Activated CD4-positive, alpha-beta T cell treated with anti-CD3 and anti-CD28 coated beads for 36 hours (primary cell): ENCODE data around the gene MINDY2. TPM values are rescaled to one million over a fixed set of nuclear protein-coding genes. Genes with fewer than 3 reads are reported as not detected.
"Not testable (repeated sequence)": the region's sequence is repeated elsewhere in the genome, so short reads cannot be mapped to it uniquely, and the experiment has no call there.

Experiments used
- ATAC-seq: fragments of 200-7000 bp; cut with Tn5 transposase; one replicate; pipeline ENCODE4 v1.10.0; 2021; ENCODE audit warnings: mild to moderate bottlenecking, moderate library complexity
- CTCF ChIA-PET: fragments of 350-600 bp; sonication (Branson Sonifier 250); formaldehyde crosslinking; loops from one replicate; lab custom pipeline; 2021; ENCODE audit warnings: antibody characterized with exemption; lab: Charles Lee
- POLR2A ChIA-PET: fragments of 350-600 bp; sonication (Branson Sonifier 250); formaldehyde crosslinking; loops from one replicate; lab custom pipeline; 2021; ENCODE audit warnings: antibody characterized with exemption, inconsistent platforms; lab: Charles Lee
- DNase-seq: peaks from one replicate; pipeline ENCODE4 v3.0.0-alpha.2; 2020
- H3K27ac Mint-ChIP-seq: one replicate; pipeline ENCODE4 v1.8.0; 2021; ENCODE audit warnings: mixed read lengths
- H3K27me3 Mint-ChIP-seq: one replicate; pipeline ENCODE4 v1.8.0; 2021; ENCODE audit warnings: mixed read lengths
- H3K36me3 Mint-ChIP-seq: one replicate; pipeline ENCODE4 v1.8.0; 2021; ENCODE audit warnings: low read depth, mixed read lengths
- H3K4me1 Mint-ChIP-seq: one replicate; pipeline ENCODE4 v1.8.0; 2021; ENCODE audit warnings: mixed read lengths
- H3K4me3 Mint-ChIP-seq: one replicate; pipeline ENCODE4 v1.8.0; 2021; ENCODE audit warnings: mild to moderate bottlenecking, moderate library complexity, mixed read lengths
- H3K9me3 Mint-ChIP-seq: one replicate; pipeline ENCODE4 v1.8.0; 2021; ENCODE audit warnings: low read depth, mixed read lengths
- intact Hi-C, 2 experiments: fragments of 100-400 bp; cut with DNase I in 1 of 2; cut with micrococcal nuclease in 1 of 2; formaldehyde crosslinking; loops; one replicate each; pipeline versions ENCODE4 v1.14.2 to v1.15.1; 2022 to 2024; cut with DNase I, micrococcal nuclease
- total RNA-seq, 2 experiments: library from RNA; stranded (reverse); gene quantifications; one replicate each; pipeline ENCODE4 v1.2.3, GENCODE V29; 2021

MINDY2 gene
- total RNA-seq, 2 experiments from 2014 or later, result 8.2 to 9.2 TPM

- H3K4me1 Mint-ChIP-seq, result not testable (repeated sequence)
- POLR2A ChIA-PET, result interaction anchor here (0.6 kb wide), 1 partner anchor 16 kb away, joined by 7 read pairs; no protein-coding TSS in a partner anchor
Measured at GRCh38 chr15:58823267-58823666, 52.2 kb downstream of the MINDY2 start.

GRCh38 chr15:58830556-58830955, 59.5 kb downstream of the MINDY2 start:
- H3K27me3 Mint-ChIP-seq, result no peaks in the 10 kb centered on the region
- CTCF ChIA-PET, result interaction anchor here (0.8 kb wide), 1 partner anchor 242 kb away, joined by 3 read pairs; no protein-coding TSS in a partner anchor
- intact Hi-C loops, result no loop called here
- POLR2A ChIA-PET, result no interaction called here
- DNase-seq (no peak), ATAC-seq (no peak)
- H3K4me1 Mint-ChIP-seq, result no peaks in the 10 kb centered on the region
- no peaks in the 10 kb centered on the region for H3K9me3 Mint-ChIP-seq
- no peak overlapping the region for H3K4me3 Mint-ChIP-seq
- H3K27ac Mint-ChIP-seq, result no peak overlapping the region
- peaks cover 12% of the 10 kb centered on the region for H3K36me3 Mint-ChIP-seq

More at GRCh38 chr15:58823267-58823666, 52.2 kb downstream of the MINDY2 start:
- intact Hi-C loops, H3K27me3 Mint-ChIP-seq, DNase-seq, H3K4me3 Mint-ChIP-seq, H3K9me3 Mint-ChIP-seq, ATAC-seq, H3K27ac Mint-ChIP-seq, H3K36me3 Mint-ChIP-seq: not testable (repeated sequence)
- CTCF ChIA-PET, result interaction anchor here (0.6 to 1.0 kb wide), 3 partner anchors 24 to 704 kb away, joined by 3 read pairs; no protein-coding TSS in a partner anchor

- H3K27ac Mint-ChIP-seq, H3K9me3 Mint-ChIP-seq, ATAC-seq, H3K36me3 Mint-ChIP-seq, POLR2A ChIA-PET, H3K27me3 Mint-ChIP-seq, H3K4me1 Mint-ChIP-seq, H3K4me3 Mint-ChIP-seq, intact Hi-C loops, DNase-seq: not testable (repeated sequence)
- CTCF ChIA-PET, result interaction anchor here (1.0 kb wide), 1 partner anchor 94 kb away, joined by 6 read pairs; no protein-coding TSS in a partner anchor
Measured at GRCh38 chr15:58833681-58834426, 62.8 kb downstream of the MINDY2 start.

- DNase-seq, result no peak
- POLR2A ChIA-PET, result interaction anchor here (0.5 to 0.7 kb wide), 2 partner anchors 16 to 672 kb away, joined by 3 to 7 read pairs; no protein-coding TSS in a partner anchor
- H3K4me1 Mint-ChIP-seq, result no peaks in the 10 kb centered on the region
- no peaks in the 10 kb centered on the region for H3K9me3 Mint-ChIP-seq
- no peaks in the 10 kb centered on the region for H3K27me3 Mint-ChIP-seq
- no peak overlapping the region for H3K27ac Mint-ChIP-seq
- H3K4me3 Mint-ChIP-seq, result no peak overlapping the region
- intact Hi-C loops, result no loop called here
- H3K36me3 Mint-ChIP-seq, result peaks cover 1% of the 10 kb centered on the region
- CTCF ChIA-PET, result interaction anchor here (0.6 to 0.9 kb wide), 3 partner anchors 53 to 689 kb away, joined by 3 to 4 read pairs (median 3); no protein-coding TSS in a partner anchor
- ATAC-seq, result no peak
Measured at GRCh38 chr15:58839485-58839884, 68.4 kb downstream of the MINDY2 start.

- intact Hi-C loops, result no loop called here
- Mint-ChIP-seq H3K9me3 (no peaks in the 10 kb centered on the region), H3K27ac (no peak overlapping the region), H3K27me3 (no peaks in the 10 kb centered on the region), H3K4me3 (no peak overlapping the region), H3K4me1 (no peaks in the 10 kb centered on the region), H3K36me3 (peaks cover 1% of the 10 kb centered on the region)
- DNase-seq, result no peak
- no peak for ATAC-seq
- POLR2A ChIA-PET, result interaction anchor here (0.5 kb wide), 1 partner anchor 673 kb away, joined by 3 read pairs; no protein-coding TSS in a partner anchor
- CTCF ChIA-PET, result interaction anchor here (0.9 kb wide), 1 partner anchor 688 kb away, joined by 3 read pairs; no protein-coding TSS in a partner anchor
Measured at GRCh38 chr15:58840048-58840447, 68.9 kb downstream of the MINDY2 start.

GRCh38 chr15:58842713-58843396, 71.8 kb downstream of the MINDY2 start:
- Mint-ChIP-seq H3K27ac (no peak overlapping the region), H3K36me3 (peaks cover 11% of the 10 kb centered on the region), H3K4me3 (no peak overlapping the region), H3K9me3 (no peaks in the 10 kb centered on the region), H3K4me1 (no peaks in the 10 kb centered on the region), H3K27me3 (no peaks in the 10 kb centered on the region)
- CTCF ChIA-PET, result interaction anchor here (0.6 to 1.0 kb wide), 2 partner anchors 462 to 615 kb away, joined by 3 read pairs; no protein-coding TSS in a partner anchor
- intact Hi-C loops, result no loop called here
- no peak for ATAC-seq
- POLR2A ChIA-PET, result no interaction called here
- no peak for DNase-seq

GRCh38 chr15:58851205-58851604, 80.1 kb downstream of the MINDY2 start:
- H3K4me1 Mint-ChIP-seq, H3K9me3 Mint-ChIP-seq, POLR2A ChIA-PET, intact Hi-C loops, H3K27ac Mint-ChIP-seq, ATAC-seq, H3K27me3 Mint-ChIP-seq, H3K4me3 Mint-ChIP-seq, DNase-seq: not testable (repeated sequence)
- H3K36me3 Mint-ChIP-seq, result peaks cover 28% of the 10 kb centered on the region
- CTCF ChIA-PET, result interaction anchor here (0.6 kb wide), 1 partner anchor 234 kb away, joined by 3 read pairs; no protein-coding TSS in a partner anchor

- DNase-seq (no peak), ATAC-seq (no peak)
- intact Hi-C loops, result no loop called here
- Mint-ChIP-seq H3K27ac (no peak overlapping the region), H3K4me3 (no peak overlapping the region), H3K36me3 (peaks cover 26% of the 10 kb centered on the region), H3K9me3 (no peaks in the 10 kb centered on the region), H3K4me1 (no peaks in the 10 kb centered on the region), H3K27me3 (no peaks in the 10 kb centered on the region)
- ChIA-PET POLR2A (no interaction called here), CTCF (interaction anchor here (0.7 to 0.8 kb wide), 2 partner anchors 44 to 79 kb away, joined by 3 to 4 read pairs; no protein-coding TSS in a partner anchor)
Measured at GRCh38 chr15:58852347-58852746, 81.2 kb downstream of the MINDY2 start.

- H3K4me1 Mint-ChIP-seq, result no peaks in the 10 kb centered on the region
- CTCF ChIA-PET, result interaction anchor here (0.7 to 0.9 kb wide), 2 partner anchors 10 to 25 kb away, joined by 3 to 4 read pairs; no protein-coding TSS in a partner anchor
- no peaks in the 10 kb centered on the region for H3K27me3 Mint-ChIP-seq
Measured at GRCh38 chr15:58854593-58854992, 83.5 kb downstream of the MINDY2 start.

GRCh38 chr15:58856086-58856485, 85.0 kb downstream of the MINDY2 start:
- no peak for ATAC-seq
- Mint-ChIP-seq H3K36me3 (peaks cover 12% of the 10 kb centered on the region), H3K27ac (no peak overlapping the region), H3K4me3 (no peak overlapping the region), H3K9me3 (no peaks in the 10 kb centered on the region), H3K4me1 (peaks cover 1% of the 10 kb centered on the region), H3K27me3 (no peaks in the 10 kb centered on the region)
- DNase-seq, result no peak
- intact Hi-C loops, result no loop called here
- ChIA-PET CTCF (no interaction called here), POLR2A (no interaction called here)

More at GRCh38 chr15:58854593-58854992, 83.5 kb downstream of the MINDY2 start:
- POLR2A ChIA-PET, result no interaction called here
- Mint-ChIP-seq H3K9me3 (no peaks in the 10 kb centered on the region), H3K4me3 (no peak overlapping the region), H3K36me3 (peaks cover 12% of the 10 kb centered on the region), H3K27ac (no peak overlapping the region)
- intact Hi-C loops, result no loop called here
- DNase-seq (no peak), ATAC-seq (no peak)

GRCh38 chr15:58856621-58857020, 85.5 kb downstream of the MINDY2 start:
- H3K4me1 Mint-ChIP-seq, H3K4me3 Mint-ChIP-seq, POLR2A ChIA-PET, ATAC-seq, H3K27me3 Mint-ChIP-seq, H3K27ac Mint-ChIP-seq, CTCF ChIA-PET, intact Hi-C loops, DNase-seq, H3K9me3 Mint-ChIP-seq: not testable (repeated sequence)
- H3K36me3 Mint-ChIP-seq, result peaks cover 11% of the 10 kb centered on the region
